AG04449 (cell line): ENCODE results near the gene FREM2.

Source experiments
- CTCF ChIA-PET: fragments of 350-600 bp; formaldehyde crosslinking; extraction: SDS; loops from one replicate; lab custom pipeline; 2021; ENCODE audit warnings: antibody characterized with exemption; lab: Yijun Ruan, JAX
- POLR2A ChIA-PET: fragments of 400-600, 350-600 bp; formaldehyde crosslinking; extraction: SDS; loops from one replicate; lab custom pipeline; 2020; ENCODE audit warnings: antibody characterized with exemption, inconsistent platforms; lab: Yijun Ruan, JAX
- DNase-seq: peaks from one replicate; pipeline ENCODE4 v3.0.0-alpha.2; 2010; ENCODE audit warnings: low read depth, low spot score
- H3K4me3 ChIP-seq: 2 replicates; pipeline ENCODE4 v1.5.1; 2011; ENCODE audit warnings: low read depth, mild to moderate bottlenecking, control low read depth, low read length
- CTCF ChIP-seq: IDR thresholded peaks from one replicate; pipeline ENCODE4 v1.5.1; 2011; ENCODE audit warnings: mild to moderate bottlenecking, moderate library complexity, low read length, control low read depth, inconsistent platforms; ENCODE audit not compliant: insufficient read depth; ENCODE audit errors: missing control alignments

The FREM2 gene

DNA sequence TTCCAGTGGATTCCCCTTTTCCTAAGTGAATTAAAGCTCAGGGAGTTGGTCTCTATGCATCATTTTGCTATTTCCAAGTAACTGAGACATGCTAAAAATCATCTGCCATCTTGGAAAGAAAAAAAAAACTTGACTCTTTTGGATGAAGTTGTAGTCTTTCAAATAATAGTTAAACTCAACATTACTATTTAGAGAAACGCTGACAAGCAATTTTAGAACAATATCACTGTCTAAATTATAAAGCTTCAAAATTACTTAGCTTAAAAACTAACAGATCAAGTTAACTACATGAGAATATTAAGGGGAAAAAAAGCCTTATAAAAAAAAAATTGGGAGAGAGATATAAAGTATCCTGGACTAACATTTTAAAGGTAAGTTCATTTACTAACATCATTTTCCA, 235.3 kb downstream of the FREM2 start:
- no peak for TF ChIP-seq CTCF
- POLR2A ChIA-PET, result no interaction called here
- H3K4me3 ChIP-seq, result no peak overlapping the region
- no peak for DNase-seq
- CTCF ChIA-PET, result no interaction called here

DNA sequence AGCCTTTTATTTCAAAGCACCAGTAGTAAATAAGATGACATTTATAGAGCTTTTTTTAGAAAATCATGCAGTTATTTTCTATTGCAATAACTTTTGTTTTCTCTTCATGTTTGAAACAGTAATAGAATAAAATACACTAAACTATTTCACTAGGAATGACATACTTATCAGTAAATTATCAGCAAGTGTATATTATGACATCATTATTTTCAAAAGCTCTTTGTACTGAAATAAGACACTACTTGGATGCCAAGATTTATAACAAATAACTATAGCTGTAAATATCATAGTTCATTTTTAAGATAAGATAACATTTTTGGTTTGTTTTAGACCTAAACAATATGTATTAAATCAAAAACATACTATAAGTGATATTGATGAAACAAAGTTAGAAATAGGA, 246.9 kb downstream of the FREM2 start:
- no peak for DNase-seq
- CTCF ChIA-PET, result no interaction called here
- H3K4me3 ChIP-seq, result no peak overlapping the region
- POLR2A ChIA-PET, result no interaction called here
- TF ChIP-seq CTCF, result no peak
